Muscle of leg (tissue), 11 donors: ENCODE measurements around the gene AJM1. TPM values are rescaled to one million over a fixed set of nuclear protein-coding genes. Genes with fewer than 3 reads are reported as not detected.
A peak's percentile ranks its signal among the peaks of the same experiment; 100 is the strongest.
"Not testable (repeated sequence)": the region's sequence is repeated elsewhere in the genome, so short reads cannot be mapped to it uniquely, and the experiment has no call there.

ENCODE experiments used
- DNase-seq: peaks from one replicate; pipeline ENCODE4 v3.0.0; 2013
- H3K27ac ChIP-seq: one replicate; pipeline ENCODE4 v1.5.1; 2013; ENCODE audit warnings: mild to moderate bottlenecking, low read length, control low read depth
- H3K27me3 ChIP-seq: one replicate; pipeline ENCODE4 v1.6.1; 2013; ENCODE audit warnings: low read length; ENCODE audit not compliant: control insufficient read depth, insufficient read depth
- H3K36me3 ChIP-seq: one replicate; pipeline ENCODE4 v1.6.1; 2013; ENCODE audit warnings: low read length; ENCODE audit not compliant: control insufficient read depth, insufficient read depth
- H3K4me1 ChIP-seq: one replicate; pipeline ENCODE4 v1.6.1; 2013; ENCODE audit warnings: low read length; ENCODE audit not compliant: control insufficient read depth, insufficient read depth
- H3K4me3 ChIP-seq: one replicate; pipeline ENCODE4 v1.5.1; 2013; ENCODE audit warnings: low read length, control low read depth
- H3K9me3 ChIP-seq: replicated peaks from 2 replicates; pipeline ENCODE4 v1.6.1; 2013; ENCODE audit warnings: low read depth, low read length; ENCODE audit not compliant: control insufficient read depth
- WGBS: methylation state at CpG from one replicate; pipeline ENCODE4 v1.1.5; 2013; ENCODE audit warnings: missing lambda C conversion rate; ENCODE audit not compliant: insufficient coverage; 5-methylcytosine and 5-hydroxymethylcytosine counted together
- polyA plus RNA-seq, 8 donors: library from polyadenylated mRNA; unstranded; fragments of 120-200 nt; gene quantifications; one replicate each; pipeline versions ENCODE4 v1.2.1 to v1.2.3, GENCODE V29; 2013; ENCODE audit warnings: inconsistent platforms in 1 of 8, low replicate concordance in 1 of 8; ENCODE audit not compliant: insufficient read length in 8 of 8, insufficient read depth in 1 of 8
- total RNA-seq: library from RNA; stranded (reverse); fragments of 120-200 nt; gene quantifications from one replicate; pipeline ENCODE4 v1.2.4, GENCODE V29; 2013

The AJM1 gene
- total and polyA plus RNA-seq, 9 donors, result 1.2 to 3.7 (median 2.2) TPM

DNA sequence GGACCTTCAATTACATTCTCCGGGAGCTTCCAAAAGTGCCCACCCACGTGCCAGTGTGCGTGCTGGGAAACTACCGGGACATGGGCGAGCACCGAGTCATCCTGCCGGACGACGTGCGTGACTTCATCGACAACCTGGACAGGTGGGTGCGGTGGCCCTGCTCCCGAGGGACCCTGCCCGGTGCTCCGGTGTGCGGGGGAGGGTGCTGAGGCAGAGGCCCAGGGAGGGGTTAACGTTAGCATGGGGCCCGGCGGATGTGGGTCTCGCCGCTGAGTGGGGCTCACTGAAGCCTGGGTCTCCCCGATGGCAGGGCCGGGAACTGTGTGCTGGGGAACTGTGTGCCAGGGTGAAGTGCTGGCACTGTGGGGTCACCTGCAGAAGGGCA lies 10.6 kb upstream of the AJM1 start:
- no peak overlapping the region for H3K27ac ChIP-seq
- 85% methylated on average over 23 of the region's 23 CpGs for WGBS
- H3K4me1 ChIP-seq, result peaks cover 10% of the 10 kb centered on the region
- DNase-seq, result no peak
- H3K36me3 ChIP-seq, result peaks cover 74% of the 10 kb centered on the region
- H3K9me3 ChIP-seq, result no peaks in the 10 kb centered on the region
- H3K4me3 ChIP-seq, result no peak overlapping the region
- no peaks in the 10 kb centered on the region for H3K27me3 ChIP-seq

DNA sequence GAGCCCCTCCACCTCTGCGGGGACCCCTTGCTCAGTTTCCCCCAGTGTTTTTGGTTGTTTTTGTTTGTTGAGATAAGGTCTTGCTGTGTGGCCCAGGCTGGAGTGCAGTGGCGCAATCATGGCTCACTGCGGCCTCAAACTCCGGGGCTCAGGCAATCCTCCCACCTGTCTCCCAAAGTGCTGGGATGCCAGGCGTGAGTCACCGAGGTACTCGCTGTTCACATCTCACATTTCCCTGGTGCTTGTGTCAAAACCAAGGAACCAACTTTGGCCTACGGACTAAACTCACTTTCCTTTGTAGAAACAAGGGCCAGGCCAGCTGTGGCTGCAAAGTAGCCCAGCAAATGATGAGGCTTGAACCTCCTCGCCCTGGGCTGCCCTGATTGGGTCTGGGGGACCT lies 9.7 kb upstream of the AJM1 start:
- WGBS, result 84% methylated on average over 7 of the region's 9 CpGs
- DNase-seq, result no peak
- Histone ChIP-seq H3K4me3 (no peak overlapping the region), H3K4me1 (peaks cover 10% of the 10 kb centered on the region), H3K9me3 (no peaks in the 10 kb centered on the region), H3K27me3 (no peaks in the 10 kb centered on the region), H3K36me3 (peaks cover 66% of the 10 kb centered on the region), H3K27ac (no peak overlapping the region)

DNA sequence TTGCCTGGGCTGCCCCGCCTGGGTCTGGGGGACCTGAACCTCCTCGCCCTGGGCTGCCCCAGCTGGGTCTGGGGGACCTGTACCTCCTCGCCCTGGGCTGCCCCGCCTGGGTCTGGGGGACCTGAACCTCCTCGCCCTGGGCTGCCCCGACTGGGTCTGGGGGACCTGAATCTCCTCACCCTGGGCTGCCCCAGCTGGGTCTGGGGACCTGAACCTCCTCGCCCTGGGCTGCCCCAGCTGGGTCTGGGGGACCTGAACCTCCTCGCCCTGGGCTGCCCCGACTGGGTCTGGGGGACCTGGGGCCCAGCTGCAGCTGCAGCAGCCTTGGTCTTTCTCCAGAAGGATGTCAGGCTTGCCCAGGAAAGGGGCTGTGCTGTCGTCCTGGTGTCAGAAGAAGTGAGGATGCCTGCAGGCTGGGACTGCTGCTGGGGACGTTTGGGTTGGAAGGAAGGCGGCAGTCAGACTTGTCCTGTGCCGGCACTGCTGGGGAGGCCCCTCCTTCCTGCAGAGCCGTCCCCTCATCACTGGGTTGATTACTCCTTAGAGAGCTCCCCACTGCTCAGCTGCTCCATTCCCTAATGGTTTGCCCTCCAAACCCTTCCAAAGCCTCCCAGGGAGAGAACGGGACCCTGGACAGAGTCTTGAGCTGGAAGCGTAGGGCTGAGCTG lies 8.8 kb upstream of the AJM1 start:
- H3K9me3 ChIP-seq, H3K27me3 ChIP-seq, H3K27ac ChIP-seq, H3K4me3 ChIP-seq: not testable (repeated sequence)
- Histone ChIP-seq H3K4me1 (peaks cover 13% of the 10 kb centered on the region), H3K36me3 (peaks cover 65% of the 10 kb centered on the region)
- 83% methylated on average over 12 of the region's 16 CpGs for WGBS
- DNase-seq, result peak; percentile 5

DNA sequence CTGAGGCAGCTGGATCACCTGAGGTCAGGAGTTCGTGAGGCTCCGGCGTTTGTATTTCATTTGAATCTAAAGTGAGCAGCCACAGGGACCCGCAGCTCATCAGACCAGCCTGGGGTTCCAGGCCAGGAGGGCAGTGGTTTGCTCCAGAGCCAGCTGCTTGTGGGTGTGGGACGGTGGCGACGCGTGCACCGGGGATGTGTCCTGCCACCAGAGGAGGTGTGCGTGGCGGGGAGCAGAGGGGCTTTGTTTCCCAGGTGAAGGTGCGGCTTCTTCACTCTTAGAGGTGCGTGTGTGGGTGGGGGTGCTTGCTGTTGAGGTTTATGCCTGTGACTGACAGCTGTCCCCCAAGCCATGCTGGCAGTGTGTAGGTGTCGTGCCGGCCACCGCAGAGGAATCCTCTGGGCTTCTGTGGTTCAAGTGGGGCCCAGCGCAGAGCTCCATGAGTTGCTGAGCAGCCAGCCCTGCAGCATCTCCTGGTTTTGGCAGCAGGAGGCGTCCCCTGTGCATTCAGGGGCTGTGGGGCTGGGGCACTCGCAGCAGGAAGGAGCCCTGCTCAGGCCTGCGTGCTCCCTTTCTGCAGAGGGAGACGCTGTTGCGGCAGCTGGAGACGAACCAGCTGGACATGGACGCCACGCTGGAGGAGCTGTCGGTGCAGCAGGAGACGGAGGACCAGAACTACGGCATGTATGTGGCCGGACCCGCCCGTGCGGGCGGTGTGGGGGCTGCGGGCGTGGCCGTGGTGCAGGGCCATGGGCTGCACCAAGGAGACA lies 6.9 kb upstream of the AJM1 start:
- Histone ChIP-seq H3K27me3 (no peaks in the 10 kb centered on the region), H3K36me3 (peaks cover 59% of the 10 kb centered on the region), H3K27ac (no peak overlapping the region), H3K4me1 (peaks cover 23% of the 10 kb centered on the region), H3K9me3 (no peaks in the 10 kb centered on the region), H3K4me3 (no peak overlapping the region)
- DNase-seq, result peak; percentile 12
- WGBS, result 81% methylated on average over 36 of the region's 36 CpGs

DNA sequence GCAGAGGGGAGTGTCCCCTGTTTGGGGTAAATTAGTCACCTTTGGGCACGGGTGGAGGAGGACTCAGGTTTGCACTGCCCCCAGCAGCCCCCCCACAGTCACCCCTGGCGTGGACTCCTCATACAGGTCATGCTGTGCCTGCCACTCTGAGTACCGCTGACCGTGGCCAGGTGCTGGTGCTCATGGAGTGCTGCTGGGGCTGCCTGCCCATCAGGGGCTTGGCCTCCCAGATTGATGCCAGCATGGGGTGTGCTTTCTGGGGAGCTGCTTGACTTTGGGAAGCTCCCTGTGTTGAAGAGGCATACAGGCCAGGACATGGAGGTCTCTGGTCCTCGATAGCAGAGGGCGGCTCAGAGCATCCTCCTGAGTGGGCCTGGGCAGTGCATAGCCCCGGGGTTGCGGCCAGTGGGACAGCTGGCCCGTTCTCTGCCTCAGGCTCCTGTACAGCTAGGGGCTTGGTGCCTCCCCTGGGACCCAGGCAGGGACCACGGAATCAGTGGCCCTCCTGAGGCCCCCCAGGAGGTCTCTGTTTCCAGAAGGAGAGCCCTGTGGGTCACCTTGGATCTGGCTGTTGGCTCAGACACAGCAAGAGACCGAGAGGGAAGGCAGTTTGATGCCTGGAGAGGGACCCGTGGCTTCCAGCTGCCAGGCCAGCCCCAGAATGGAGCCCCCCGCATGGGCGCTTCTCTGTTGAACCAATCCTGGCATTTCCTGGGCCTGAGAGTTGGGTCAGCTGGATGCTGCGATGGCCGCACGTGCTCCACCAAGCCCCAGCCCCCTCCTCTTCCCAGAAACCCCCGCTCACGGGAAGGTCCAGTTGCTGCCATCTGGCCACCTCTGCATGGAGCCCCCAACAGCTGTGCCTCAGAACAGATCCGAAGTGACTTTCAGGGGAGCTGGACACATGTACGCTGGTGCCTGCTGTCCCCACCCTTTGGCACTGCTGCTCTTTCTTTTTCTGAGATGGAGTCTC lies 6.1 kb upstream of the AJM1 start:
- H3K36me3 ChIP-seq, result peaks cover 50% of the 10 kb centered on the region
- no peaks in the 10 kb centered on the region for H3K9me3 ChIP-seq
- H3K4me3 ChIP-seq, result no peak overlapping the region
- H3K4me1 ChIP-seq, result peaks cover 32% of the 10 kb centered on the region
- 77% methylated on average over 16 of the region's 21 CpGs for WGBS
- H3K27ac ChIP-seq, result no peak overlapping the region
- peak; percentile 35 for DNase-seq
- H3K27me3 ChIP-seq, result no peaks in the 10 kb centered on the region

DNA sequence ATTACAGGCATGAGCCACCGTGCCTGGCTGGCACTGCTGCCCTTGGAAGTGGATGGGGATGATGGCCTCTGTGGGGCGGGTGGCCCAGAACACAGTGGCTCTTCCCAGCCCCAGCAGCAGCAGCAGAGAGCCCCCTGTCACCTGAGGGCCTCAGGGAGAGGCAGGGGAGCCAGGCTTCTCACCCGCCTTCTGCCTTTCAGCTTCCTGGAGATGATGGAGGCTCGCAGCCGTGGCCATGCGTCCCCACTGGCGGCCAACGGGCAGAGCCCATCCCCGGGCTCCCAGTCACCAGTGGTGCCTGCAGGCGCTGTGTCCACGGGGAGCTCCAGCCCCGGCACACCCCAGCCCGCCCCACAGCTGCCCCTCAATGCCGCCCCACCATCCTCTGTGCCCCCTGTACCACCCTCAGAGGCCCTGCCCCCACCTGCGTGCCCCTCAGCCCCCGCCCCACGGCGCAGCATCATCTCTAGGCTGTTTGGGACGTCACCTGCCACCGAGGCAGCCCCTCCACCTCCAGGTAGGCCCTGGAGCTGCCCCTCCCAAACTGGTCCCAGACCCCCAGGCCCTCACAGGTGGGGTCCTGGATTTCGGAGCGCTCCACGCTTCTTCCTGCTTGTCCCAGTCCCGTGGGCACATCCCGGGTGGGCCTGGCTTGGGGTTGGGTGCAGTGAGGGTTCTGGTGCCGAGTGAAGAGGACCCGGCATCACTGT lies 5.0 kb upstream of the AJM1 start:
- H3K36me3 ChIP-seq, result peaks cover 39% of the 10 kb centered on the region

DNA sequence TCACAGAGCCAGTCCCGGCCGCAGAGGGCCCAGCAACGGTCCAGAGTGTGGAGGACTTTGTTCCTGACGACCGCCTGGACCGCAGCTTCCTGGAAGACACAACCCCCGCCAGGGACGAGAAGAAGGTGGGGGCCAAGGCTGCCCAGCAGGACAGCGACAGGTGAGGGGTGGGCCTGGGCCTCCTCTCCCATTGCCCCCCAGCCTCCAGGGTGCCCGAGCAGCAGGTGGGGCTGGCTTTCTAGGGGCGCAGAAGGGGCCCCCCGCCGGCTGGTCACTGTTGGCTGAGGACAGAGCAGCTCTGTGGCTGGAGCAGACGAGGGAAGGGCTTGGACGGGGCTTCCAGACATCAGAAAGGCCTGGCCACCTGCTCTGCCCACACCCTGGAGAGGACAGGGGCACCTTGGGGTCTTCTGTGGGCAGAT lies 4.4 kb upstream of the AJM1 start:
- 77% methylated on average over 10 of the region's 15 CpGs for WGBS
- H3K27ac ChIP-seq, H3K9me3 ChIP-seq, H3K27me3 ChIP-seq, H3K4me3 ChIP-seq, DNase-seq: not testable (repeated sequence)
- peaks cover 34% of the 10 kb centered on the region for H3K36me3 ChIP-seq
- H3K4me1 ChIP-seq, result peaks cover 48% of the 10 kb centered on the region

More for the DNA sequence above, 5.0 kb upstream of the AJM1 start:
- Histone ChIP-seq H3K27ac (no peak overlapping the region), H3K9me3 (no peaks in the 10 kb centered on the region), H3K4me3 (no peak overlapping the region), H3K4me1 (peaks cover 43% of the 10 kb centered on the region), H3K27me3 (peaks cover under 1% of the 10 kb centered on the region)
- 87% methylated on average over 20 of the region's 27 CpGs for WGBS
- peak; percentile 5 for DNase-seq

DNA sequence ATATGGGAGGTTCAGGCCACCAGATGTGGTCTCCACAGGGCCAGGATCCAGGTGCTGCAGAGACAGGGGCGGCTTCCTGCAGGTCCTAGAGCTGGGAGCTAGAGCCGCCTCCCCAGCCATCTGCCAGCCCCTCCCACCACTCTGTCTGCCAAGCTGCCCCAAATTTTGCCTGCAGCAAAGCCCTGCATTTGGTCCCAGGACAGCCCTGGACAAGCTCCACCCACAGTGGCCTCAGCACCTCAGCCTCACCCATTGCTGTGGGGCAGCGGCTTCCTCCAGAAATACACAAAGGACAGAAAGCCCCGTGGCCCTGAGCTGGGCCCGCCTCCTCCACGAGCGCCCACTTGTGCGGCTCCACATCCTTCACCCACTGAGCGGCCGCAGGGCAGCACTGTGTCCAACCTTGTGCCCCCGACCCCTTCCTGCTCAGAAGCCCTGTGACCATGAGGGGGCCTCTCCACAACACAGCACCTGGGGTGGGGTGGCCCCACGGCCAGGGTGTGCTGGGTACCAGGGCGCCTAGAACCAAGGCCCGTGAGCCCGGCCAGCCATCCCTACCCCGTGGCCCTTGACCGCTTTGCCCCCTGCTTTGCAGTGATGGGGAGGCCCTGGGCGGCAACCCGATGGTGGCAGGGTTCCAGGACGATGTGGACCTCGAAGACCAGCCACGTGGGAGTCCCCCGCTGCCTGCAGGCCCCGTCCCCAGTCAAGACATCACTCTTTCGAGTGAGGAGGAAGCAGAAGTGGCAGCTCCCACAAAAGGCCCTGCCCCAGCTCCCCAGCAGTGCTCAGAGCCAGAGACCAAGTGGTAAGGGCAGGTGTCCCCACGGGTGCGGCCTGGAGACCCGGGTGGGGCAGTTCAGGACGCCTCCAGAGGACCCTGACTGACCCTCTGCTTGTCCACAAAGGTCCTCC lies 3.7 kb upstream of the AJM1 start:
- WGBS, result 82% methylated on average over 24 of the region's 29 CpGs
- no peak overlapping the region for H3K4me3 ChIP-seq
- DNase-seq, result no peak

More for the DNA sequence above, 3.7 kb upstream of the AJM1 start:
- no peak overlapping the region for H3K27ac ChIP-seq
- H3K27me3 ChIP-seq, result peaks cover 9% of the 10 kb centered on the region
- peaks cover 54% of the 10 kb centered on the region for H3K4me1 ChIP-seq
- no peaks in the 10 kb centered on the region for H3K9me3 ChIP-seq
- H3K36me3 ChIP-seq, result peaks cover 33% of the 10 kb centered on the region
